GM23248 (cell line): Measurements from ENCODE around the gene LAMA2.

Experiments
- EZH2 ChIP-seq: fragments of 200-600 bp; sonication (generic); IDR thresholded peaks from 2 replicates; pipeline ENCODE4 v1.6.1; 2018; ENCODE audit warnings: antibody characterized with exemption, mild to moderate bottlenecking; ENCODE audit not compliant: insufficient read depth, poor library complexity, severe bottlenecking
- EZH2phosphoT487 ChIP-seq: fragments of 200-600 bp; sonication (generic); IDR thresholded peaks from 2 replicates; pipeline ENCODE4 v1.6.1; 2018; ENCODE audit warnings: antibody characterized with exemption, moderate library complexity, mild to moderate bottlenecking, low read depth; ENCODE audit not compliant: insufficient read depth

DNA sequence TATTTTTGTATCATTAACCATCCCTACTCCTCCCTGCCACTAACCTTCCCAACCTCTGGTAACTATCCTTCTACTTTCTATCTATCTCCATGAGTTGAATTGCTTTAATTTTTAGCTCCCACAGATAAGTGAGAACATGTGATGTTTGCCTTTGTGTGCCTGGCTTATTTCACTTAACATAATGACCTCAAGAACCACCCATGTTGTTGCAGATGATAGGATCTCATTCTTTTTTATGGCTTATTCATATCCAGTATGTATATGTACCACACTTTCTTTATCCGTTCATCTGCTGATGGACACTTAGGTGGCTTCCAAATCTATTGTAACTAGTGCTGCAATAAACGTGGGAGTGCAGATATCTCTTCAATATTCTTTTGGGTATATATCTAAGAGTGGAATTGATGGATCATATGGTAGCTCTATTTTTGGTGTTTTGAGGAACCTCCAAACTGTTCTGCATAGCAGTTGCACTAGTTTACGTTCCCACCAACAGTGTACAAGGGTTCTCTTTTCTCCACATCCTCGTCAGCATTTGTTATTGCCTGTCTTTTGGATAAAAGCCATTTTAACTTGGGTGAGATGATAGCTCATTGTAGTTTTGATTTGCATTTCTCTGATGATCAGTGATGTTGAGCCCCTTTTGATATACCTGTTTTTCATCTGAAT, 625.7 kb downstream of the LAMA2 start:
- no peak for TF ChIP-seq EZH2phosphoT487
- no peak for TF ChIP-seq EZH2
